ENCODE data around the gene SMPX.
A peak's percentile ranks its signal among the peaks of the same experiment; 100 is the strongest.
"Not testable (repeated sequence)": the region's sequence is repeated elsewhere in the genome, so short reads cannot be mapped to it uniquely, and the experiment has no call there.

The SMPX gene

DNA sequence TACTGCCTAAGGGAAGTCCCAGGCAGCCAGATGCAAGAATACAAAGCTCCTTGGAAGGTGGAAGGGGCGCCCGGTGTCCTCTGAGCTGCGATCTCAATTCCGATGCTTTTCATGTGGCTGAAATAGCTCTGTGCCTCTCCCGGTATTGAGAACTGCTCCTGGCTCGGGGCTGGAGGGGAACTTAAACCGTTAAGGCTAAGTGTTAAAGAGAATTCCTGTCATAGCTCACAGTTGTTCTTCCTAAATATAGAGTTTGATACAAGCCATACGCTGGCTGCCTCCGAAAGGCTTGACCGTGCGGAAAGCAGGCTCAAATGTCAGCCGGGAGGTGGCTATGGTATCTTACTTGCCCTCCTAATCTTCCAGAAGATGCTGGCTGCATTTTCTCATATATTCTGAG, at the start of gene SMPX:
Gene SMPX (minus strand): TSS at position 157 of the 400 bp plus-strand sequence. CDS start 3,826 bp downstream, outside the sequence.
- DNase-seq: no peak

DNA sequence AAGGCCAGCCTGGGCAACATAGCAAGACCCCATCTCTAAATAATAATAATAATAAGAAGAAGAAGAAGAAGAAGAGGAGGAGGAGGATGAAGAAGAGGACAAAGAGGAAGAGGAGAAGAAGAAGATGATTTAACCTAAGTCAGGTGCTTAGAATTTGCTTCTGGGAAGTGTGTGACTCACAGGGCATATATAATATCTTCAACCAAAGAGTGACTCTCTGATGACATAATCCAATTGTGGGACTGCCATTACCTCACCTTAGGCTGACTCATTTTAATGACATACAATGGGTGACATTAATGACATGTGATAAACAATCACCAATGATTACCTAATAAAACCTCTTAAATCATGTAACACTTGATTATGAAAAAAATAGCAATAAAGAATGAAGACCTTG, 48.8 kb upstream of the SMPX start:
- DNase-seq: no peak

DNA sequence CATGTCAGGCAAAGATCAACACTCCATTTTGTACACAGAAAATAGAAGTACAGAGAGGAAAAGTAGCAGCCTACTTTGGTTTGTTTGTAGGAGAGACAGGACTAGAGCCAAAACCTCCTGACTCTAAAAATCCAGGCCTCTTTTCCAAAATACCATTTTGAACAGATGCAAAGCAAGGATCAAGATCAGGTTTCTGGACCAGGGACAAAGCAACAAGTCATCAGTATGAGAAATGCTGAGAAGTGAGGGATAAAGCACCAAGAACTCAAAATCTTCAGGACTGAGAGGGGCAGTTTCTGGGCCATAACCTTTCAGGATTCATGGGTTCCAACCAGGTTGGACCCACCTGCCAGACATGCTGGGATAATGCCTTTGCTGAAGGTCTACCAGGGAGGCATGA, 44.9 kb upstream of the SMPX start:
- no peak for DNase-seq

DNA sequence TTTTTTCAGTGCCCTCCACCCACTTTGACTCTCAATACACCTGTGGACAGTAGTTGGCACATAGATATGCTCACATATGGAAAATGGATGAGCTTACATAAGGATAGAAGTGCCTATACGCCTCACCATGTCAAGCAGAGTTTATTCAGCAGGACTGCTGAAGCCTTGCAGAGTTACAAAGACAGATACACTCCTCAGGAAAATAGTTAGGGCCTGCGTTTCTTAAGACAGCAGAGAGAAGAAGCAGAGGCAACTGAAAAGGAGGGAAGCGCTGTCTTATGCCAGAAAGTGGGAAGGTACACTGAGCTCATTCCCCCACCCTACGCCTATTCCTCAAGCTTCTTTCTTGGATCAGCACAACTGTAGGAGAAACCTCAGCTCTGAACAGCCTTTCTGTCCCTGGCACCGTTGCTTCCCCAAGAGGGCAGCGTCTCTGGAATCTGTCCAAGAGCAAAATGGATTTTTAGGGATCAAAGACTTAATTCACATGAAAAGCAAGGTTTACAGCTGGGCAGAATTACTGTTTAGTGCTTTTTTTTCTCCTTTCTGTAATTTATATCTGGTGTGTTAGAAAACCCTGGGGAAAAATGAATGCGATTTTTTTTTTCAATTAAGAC, 44.2 kb upstream of the SMPX start:
- no peak for DNase-seq

DNA sequence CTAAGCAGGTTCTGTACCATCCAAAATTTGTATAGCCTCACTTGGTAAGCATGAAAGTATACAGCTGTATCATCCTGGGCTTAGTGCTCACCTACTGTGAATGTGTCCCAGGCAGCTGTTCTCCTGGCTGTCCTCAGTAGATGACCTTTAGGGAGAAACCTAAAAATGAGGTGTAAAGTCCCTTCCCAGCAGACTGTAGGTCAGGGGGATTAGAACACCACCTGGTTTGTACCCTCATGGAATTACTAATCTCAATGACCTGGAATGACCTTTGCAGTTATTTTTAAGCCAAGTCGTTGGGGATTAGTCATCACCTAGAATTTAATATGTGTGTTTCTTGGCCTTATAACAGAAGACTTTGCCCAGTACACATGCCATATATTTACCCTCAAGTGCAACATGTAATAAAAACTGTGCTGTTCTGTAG, 42.4 kb upstream of the SMPX start:
- DNase-seq: no peak

DNA sequence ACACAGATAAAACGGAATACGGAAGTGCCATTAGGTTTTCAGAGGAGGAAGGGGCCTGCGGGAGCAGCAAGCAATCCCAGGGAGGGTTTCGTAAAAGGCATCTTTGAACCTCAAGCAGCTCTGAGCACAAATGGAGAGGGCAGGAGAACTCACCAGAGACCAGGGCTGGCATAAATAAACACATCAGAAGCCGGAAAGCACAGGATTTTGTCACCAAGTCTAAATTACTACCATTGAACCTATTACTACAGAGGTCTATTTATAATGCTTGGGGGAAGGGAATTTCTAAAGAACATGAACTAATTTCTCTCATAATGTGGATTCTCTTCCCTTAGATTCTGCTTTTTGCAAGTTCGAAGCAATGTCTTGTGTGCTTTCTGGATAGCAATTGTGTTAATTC, 41.9 kb upstream of the SMPX start:
- no peak for DNase-seq

DNA sequence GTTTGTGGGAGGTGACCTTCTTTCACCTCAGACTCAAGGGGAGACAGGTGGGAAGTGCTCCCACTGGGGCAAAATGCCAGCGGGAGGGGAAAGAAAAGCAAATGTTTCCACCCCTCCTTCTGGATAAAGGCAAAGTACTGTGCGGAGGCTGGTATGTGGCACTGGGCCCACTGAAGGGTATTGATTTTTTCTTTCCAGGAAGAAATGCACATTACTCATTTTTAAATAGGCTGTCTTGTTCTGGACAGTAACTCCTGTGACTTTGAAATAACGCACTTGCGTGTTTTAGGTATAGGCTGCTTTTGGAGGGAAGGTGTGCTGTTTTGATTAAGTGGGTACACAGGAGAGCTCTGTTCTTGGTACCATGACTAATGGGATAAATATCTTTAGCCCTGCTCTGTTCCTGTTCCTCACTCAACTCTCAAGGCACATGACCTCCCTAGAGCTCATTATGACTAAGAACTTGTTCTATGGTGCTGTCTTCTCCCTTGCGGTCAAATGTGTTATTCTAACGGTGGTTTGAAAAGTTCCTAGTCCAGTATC, 40.8 kb upstream of the SMPX start:
- peak; percentile 24 for DNase-seq

DNA sequence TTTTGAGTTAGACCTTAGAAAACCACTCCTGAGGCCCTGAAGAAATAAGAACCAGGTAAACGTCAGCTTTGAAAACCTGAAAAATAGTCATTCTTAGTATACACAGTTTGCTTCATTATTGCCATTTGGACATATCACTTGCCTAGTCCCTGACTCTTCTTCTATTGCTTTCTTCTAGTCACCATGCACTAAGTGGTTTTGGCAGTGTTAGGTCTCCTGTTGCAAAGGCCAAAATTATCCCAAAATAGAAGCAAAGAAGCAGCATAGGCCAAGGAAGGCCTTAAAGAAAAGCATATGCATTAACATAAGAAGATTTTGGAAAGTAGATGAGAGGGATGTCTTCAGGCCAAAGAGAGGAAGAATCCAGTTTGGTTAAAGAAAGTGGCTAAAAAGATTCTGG, 24.1 kb upstream of the SMPX start:
- no peak for DNase-seq

DNA sequence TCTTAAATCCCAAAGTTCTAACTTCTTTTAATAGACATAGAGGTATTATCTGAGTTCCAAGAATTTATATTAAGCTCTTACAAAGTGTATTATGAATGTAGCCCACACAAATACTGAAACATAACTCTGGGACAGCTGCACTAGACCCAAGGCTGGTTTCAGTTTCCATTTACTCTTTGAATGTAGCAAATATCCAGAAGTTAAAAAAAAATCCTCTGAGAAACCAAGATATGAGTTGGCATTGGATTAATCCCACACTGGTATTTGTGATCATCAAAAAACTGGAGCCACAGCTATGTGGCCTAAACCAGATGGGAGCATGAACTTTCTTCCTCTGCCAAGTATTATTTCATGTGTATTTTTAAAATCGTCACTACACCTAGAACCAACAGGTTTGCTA, 23.6 kb upstream of the SMPX start:
- no peak for DNase-seq

DNA sequence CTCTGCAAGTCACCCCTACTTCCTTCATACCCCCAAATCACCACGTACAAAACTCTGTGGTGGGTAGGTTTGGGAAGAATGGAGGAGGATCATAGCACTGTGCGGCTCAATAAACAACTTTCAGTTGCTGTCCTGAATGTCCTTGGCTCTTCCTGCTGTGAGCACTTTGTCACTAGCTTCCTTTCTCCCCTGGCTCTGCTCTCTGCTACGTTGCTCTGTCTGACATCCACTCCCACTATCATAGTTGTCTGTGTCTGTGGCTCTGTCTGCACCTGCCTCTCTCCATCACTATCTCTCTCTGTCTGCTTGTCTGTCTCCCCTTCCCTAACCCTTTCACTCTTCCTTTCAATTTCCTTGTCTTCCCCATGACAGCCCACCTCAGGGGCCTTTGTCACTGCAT, 21.2 kb upstream of the SMPX start:
- DNase-seq: no peak

DNA sequence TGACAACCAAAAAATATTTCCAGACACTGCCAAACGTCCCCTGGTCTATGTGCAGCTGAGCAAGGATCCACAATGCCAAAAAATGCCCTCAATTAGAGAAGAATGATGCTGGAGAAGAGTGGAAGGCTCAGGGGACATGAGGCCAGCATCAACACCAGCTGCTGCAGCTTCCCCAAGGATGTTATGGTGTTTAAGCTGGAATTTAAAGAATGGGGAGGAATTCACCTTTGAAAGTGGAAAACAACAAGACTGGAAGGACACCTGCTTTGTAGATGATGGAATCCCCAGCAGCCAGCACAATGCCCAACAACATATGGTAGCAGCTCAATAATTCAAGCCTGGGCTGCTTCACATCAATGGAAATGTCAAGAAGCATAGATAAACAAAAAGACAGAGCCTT, 20.3 kb upstream of the SMPX start:
- DNase-seq: no peak

DNA sequence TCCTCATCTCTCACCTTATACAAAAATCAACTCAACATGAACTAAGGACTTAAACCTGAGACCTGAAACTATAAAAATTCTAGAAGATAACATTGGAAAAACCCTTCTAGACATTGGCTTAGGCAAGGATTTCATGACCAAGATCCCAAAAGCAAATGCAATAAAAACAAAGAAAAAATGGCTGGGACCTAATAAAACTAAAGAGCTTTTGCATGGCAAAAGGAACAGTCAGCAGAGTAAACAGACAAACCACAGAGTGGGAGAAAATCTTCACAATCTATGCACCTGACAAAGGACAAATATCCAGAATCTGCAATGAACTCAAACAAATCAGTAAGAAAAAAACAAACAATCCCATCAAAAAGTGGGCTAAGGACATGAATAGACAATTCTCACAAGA, 17.2 kb upstream of the SMPX start:
- DNase-seq: not testable (repeated sequence)

DNA sequence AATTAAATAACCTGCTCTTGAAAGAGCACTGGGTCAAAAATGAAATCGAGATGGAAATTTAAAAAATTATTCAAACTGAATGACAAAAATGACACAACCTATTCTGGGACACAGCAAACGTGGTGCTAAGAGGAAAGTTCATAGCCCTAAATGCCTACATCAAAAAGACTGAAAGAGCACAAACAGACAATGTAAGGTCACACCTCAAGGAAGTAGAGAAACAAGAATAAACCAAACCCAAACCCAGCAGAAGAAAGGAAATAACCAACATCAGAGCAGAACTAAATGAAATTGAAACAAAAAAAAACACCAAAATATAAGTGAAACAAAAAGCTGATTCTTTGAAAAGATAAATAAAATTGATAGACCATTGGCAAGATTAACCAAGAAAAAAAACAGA, 15.1 kb upstream of the SMPX start:
- DNase-seq: not testable (repeated sequence)

DNA sequence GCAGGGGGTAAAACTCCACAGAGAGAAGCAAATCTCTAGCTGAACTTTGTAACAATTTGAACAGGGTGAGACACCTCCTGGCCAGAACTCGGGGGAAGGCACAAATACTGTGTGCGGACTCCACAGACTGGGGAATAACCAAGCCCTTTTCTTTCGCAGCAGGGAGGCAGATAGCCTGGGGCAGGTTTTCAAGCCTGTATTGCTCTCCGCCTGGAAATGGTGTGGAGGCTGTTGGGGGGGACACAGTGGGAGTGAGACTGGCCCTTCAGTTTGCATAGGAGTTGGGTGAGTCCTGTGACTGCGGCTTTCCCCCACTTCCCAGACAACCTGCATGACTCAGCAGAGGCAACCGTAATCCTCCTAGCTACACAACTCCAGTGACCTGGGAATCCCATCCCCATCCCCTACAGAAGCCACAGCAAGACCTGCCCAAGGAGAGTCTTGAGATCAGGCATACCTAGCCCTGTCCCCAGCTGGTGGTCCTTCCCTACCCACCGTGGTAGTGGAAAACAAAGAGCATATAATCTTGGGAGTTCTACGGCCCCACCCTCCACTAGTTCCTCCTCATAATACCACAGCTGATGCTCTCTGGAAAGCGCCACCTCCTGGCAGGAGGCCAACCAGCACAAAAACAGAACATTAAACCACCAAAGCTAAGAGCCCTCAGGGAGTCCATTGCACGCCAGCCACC, 12.9 kb upstream of the SMPX start:
- no peak for DNase-seq

DNA sequence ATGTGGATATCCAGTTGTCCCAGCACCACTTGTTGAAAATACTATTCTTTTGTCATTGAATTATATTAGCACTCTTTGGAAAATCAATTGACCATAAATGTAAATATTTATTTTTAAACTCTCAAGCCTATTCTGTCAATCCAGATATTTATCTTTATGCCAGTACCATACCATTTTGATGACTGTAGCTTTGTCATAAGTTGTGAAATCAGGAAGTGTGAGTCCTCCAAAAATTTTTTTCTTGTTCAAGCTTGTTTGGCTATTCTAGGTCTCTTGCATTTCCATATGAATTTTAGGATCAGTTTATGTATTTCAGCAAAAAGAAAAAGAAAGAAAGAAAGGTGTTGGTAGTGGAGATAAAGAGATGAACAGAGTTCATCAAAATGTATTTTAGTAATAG, 8.2 kb upstream of the SMPX start:
- no peak for DNase-seq

DNA sequence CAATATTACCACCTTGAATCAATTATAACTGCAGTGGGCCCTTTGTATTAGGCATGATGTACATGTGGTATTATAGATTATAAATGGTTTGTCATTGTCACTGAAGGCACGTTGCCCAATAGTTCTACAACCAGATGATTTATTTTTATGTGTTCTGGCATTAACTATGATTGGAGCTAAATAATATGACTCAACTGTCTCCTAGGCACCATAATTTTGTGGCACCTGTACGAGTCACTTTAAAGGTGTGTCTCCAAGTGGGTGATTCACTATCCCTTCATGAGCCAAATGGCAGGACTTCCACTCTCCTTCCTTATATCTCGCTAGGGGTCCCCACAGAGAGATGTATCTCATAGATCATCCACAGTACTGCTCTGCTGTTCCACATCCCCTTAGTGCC, 6.1 kb upstream of the SMPX start:
- DNase-seq: no peak

DNA sequence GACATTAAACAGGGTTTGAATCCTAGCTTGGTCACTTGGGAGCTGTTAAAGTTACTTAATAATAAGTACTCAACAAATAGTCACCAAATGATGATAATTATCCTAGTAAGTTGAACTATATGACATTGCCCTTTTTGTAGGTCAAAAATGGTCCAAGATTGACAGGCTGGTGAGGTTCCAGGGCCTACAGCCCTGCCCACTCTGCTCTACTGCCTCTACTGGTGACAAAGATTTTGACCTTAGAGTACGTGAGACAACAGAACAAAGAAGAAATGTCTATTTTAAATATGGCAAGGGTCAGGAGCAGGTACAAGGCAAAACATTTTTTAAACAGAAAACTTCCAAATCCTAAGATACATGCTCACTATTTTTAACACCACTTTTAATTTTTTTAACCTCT, 572 bp upstream of the SMPX start:
- no peak for DNase-seq

DNA sequence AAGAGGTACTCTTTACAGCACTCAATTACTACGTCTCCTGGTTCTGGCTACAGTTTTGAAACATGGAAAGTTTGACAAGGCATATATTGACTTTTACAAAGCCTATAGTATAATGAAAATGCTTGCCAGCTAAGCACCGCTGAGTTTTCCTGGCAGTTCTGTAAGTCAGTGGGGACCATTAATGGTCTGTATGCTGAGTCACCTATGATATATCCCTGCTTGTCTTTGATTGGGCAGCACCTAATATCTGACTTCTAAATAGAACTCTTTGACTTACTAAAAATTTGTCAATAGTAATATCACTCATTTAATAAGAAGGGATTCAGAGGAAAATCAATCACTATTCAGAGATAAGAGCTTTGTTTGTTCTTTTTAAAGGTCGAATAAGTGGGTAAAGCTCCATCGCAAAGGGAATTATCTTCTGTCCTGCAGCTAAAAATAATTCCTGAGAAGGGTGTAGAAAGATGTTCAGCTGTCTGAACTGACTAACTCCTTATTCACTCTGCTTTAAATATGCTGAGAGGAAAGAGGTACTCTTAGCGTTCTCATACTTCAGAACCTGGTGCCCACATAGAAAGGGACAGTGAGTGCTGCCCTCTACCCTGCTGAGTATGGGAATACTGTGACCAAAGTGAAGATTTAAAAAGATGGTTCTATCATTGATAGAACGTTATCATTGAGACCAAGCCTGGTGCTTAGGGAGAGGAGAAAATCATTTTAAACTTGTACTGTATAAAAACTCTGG, 959 bp downstream of the SMPX start:
- no peak for DNase-seq

DNA sequence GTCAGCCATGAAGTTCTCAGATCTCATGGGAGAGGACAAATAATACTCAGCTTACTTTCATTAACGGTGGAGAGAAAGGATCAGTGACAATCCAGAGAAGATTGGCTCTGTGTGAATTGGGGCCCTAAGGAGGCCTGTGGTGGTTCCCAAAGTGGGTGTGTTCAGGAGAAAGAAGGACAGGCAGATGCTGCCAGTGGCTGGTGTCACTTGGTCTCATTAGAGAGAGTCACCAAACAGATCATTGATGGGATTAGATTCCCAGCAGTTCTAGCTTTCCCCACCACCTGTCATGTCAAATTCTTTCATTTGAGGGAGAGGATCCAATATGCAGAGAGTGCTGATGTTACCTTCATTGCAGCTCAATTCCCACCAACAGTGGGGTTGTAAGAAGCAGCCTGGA, 8.0 kb downstream of the SMPX start:
- DNase-seq: no peak

DNA sequence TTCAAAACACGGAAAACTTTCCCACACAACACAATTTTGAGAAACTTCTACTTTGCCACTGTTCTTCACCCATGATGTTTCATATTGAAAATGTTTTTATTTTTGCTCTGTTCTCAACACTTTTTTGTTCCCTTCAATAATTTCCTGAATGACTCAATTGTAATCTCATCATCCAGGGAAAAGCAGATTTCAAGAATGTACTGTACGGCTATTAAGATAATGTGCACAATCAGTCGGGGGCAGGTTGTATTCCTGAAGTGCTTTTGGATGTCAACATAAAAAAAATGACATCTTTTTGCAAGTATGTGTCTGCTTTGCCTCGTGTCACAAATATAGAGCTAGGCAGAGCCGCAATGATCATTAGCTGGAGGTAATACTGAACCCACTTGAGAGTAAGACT, 9.7 kb downstream of the SMPX start:
- DNase-seq: no peak

DNA sequence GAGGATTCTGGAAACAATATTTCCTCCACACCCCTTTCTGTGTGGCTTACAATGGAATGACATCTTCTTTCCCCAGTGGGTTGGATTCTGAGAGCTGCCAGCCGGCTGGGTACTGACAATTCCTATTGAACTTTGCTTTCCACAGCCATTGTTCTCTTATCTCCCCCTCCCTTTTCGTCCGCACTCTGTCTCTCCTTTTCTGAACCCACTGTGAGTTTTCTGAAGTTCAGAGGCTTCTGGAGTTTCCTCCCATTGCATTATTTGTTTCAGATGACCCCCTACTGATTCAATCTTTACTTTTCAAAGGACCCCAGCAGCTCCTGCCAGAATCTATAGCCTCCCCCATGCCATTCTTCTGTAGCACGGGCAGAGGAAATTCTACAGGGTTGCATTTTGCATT, 10.4 kb downstream of the SMPX start:
- no peak for DNase-seq

DNA sequence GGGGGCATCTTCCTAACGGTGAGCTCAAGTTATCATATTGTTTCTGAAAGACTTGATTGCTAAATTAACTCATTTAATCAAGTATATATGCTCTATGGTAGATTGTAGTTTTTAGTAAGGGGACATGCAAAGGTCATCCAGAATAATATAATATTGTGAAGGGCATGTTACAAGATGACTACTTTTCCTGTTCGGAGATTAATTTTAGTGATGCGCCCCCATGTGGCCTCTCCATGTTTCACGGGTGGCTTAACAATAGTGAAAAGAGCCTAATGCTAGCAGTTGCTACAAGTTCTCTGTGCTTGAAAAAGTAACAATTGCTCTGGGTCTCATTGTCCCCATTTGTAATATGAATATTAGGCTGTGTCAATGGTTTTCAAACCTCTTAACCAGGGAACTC, 12.2 kb downstream of the SMPX start:
- no peak for DNase-seq

DNA sequence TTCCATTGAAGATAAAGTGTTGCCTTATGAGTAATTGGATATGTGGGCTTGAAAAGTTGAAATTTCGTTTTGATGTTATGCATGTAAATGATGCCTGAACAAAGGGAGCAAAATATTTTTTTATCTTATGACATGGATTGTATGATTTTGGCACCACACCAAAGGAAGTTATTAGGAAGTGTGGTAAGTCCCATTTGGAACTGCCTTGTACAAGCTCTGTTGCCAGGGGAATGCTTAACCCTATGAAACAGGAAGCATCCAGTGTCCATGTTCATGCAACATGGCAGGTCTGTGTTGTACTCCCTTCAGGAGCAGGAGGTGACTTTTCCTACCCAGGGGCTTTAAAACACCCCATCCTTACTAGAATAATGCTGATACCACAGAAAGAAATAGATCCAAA, 13.2 kb downstream of the SMPX start:
- no peak for DNase-seq

DNA sequence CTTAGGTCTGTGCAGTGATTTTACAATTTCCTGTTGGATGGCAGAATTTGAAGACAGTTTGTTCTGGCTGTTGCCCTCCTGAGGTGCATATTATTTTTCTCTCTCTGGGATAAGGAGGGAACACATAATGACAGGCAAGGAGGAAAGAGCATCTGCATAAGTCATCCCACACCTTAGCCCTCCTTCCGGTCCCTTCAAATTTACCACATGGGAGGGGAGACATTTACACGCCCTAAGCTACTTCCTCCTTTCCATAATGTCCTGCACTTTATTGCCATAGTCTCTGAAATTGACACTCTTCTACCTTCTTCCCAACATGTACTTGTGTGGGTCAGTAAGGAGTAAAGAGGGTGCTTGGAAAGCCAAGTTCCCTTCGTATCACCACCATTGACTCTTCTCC, 13.9 kb downstream of the SMPX start:
- DNase-seq: no peak

Data from right hindlimb (tissue), 1 donor.